ENCODE measurements around the gene CRACDL.

Gene CRACDL

DNA sequence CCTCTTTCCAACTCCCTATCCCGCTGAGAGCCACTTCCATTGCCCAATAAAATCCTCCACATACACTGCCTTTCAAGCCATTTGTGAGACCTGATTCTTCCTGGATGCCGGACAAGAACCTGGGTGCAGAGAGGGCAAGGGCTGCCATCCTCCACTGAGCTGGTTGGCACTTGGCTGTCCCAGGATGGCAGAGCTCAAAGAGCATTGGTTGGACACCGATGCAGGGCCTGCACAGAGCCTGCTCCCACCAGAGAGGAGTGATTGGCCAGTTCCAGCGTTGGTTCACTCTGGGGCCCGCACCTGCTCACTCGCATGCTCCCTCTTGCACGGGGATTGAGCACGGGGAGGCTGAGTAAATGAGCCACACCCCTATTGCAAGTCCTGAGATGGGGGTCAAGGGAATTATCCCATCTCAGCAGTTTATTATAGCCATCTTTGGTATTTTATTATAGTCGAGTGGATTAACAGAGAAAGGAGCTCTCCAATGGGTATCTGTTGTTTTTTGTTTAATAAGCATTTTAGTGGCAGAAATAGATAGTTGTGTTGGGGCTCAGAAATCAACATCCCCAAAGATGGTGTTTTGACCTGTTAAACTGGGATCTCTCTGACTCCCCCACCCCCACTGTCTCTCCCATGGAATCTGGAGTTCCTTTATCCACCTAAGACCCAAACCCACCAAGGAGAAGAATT is 185.3 kb downstream of the CRACDL start:
- DNase-seq (ENCODE audit: low spot score): no peak

DNA sequence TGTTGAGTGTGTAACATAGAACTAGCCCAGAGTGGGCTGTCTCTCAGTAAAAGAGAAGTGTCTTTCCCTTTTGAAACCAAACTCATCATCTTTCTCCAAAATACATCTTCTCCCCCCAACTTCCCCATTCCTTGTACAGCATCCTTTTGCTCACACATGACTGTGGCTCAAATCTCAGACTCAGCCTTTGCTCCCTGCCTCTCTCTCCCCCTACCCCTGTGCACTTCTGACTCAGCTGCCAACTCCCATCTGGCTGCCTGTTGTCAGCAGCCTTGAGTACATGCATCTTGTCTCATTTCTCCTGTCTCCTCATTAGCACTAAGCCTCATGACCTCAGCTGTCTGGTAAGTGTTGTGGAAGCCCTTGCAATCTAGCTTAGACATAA is 187.0 kb downstream of the CRACDL start:
- DNase-seq (ENCODE audit: low spot score): no peak

DNA sequence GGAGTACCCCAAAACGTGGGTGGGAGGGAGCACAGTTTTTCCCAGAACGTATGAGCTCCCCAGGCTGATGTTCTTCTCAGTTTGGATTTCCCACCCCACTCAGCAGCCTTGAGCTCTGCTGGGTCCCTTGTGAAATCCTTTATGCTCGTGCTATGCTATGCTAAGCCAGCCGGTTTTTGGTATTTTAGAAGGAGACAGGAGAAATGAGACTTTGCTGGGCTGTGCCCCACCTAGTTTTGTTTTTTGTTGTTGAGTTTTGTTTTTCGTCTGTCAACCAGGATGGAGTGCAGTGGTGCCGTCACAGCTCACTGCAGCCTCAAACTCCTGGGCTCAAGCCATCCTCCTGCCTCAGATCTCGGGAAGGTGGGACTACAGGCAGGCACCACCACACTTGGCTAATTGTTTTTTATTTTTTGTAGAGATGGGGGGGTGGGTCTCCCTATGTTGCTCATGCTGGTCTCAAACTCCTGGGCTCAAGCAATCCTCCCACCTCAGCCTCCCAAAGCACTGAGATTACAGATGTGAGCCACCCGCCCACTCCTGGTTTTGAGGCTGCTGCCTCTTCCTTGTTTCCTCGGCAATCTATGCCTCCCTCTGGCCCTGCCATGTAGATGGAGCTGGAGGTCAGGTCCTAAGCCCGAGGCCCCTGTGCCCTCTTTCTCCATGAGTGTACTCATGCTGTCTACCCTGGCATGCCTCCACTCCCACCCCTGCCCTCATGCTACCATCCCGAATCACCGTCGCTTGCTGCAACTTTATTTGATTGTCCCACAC is 187.5 kb downstream of the CRACDL start:
- no peak for DNase-seq (ENCODE audit: low spot score)

DNA sequence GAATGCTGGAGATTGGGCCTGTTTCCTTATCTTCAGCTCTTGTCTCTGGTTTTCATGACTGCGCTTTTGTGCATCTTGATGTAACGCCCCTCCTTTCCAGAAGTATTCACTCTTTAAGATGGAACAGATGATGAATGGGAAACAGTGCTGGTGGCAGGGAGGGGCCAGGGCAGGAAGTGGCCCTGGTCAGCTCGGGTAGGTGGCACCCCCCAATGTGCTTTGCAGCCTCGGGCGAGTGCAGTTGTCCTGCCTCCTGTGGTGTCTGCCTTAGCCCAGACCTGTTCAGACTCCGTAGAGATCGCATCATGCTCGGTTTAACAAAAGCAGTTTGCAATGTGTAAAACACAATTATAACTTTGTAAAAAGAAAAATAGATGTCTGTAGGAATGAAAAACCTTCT is 188.1 kb downstream of the CRACDL start:
- no peak for DNase-seq (ENCODE audit: low spot score)

GRCh38 chr2:98746426-98746825 is 189.6 kb downstream of the CRACDL start:
- DNase-seq (ENCODE audit: low spot score): no peak

DNA sequence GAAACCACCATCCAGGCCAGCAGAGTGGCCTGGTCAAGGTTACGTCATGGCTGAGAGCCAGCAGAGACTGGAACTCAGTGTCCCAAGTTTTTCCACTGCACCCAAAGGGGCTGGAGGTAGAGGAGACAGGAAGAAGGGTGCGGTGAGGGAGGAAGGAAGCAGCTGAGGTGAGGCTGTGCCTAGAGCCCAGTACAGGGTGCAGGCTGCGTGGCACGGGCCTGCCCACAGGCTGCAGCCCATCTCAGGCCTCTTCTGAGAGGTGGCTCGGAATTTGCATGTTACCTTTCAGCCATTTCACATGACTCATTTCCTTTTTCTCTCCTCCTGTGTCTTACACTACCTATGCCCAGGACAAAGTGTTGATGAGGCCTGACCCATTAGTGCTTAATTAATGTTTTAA is 191.4 kb downstream of the CRACDL start:
- no peak for DNase-seq (ENCODE audit: low spot score)
